ENCODE measurements around the gene PIGC.

DNA sequence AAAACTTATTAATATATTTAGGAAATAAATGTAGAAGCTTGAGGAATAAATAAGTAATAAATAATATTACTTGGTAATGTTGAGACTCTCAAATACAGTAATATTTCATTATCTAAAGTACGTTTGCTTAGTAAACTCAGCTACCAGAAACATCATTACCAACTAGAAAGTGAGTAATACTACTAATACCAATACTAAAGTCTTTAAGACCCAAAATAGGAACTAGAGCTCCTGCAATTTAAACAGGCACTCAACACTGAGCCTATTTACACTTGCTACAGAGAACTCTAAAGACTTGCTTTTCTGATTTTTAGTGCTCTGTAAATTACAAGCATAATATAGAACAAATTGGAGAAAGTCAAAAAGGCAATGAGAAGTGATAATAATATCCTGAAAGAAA, 36.9 kb downstream of the PIGC start:
- TF ChIP-seq CTCF (IDR thresholded peaks at IDR 0.05) = no peak
- no peak for TF ChIP-seq POLR2A (IDR thresholded peaks at IDR 0.05)

Data from uterus (tissue), 2 donors.